Caco-2 (cell line): ENCODE results near the gene SESN2. TPM values are rescaled to one million over a fixed set of nuclear protein-coding genes. Genes with fewer than 3 reads are reported as not detected.

Experiments
- BruUV-seq: library from RNA; stranded (reverse); fragments of 400-500 nt; replicated peaks from 2 replicates; lab custom pipeline; 2021; lab: Mats Ljungman, UMichigan
- CTCF ChIA-PET: fragments of 300-600 bp; sonication (Branson Sonifier 250); formaldehyde crosslinking; loops from one replicate; lab custom pipeline; 2022; ENCODE audit warnings: antibody characterized with exemption; lab: Charles Lee
- POLR2A ChIA-PET: fragments of 300-600 bp; sonication (Branson Sonifier 250); formaldehyde crosslinking; loops from one replicate; lab custom pipeline; 2022; ENCODE audit warnings: antibody characterized with exemption; lab: Charles Lee
- DNase-seq, 2 experiments: peaks; one replicate each; pipeline versions ENCODE4 v3.0.0 to v3.0.0-alpha.2; 2020 to 2022
- H3K27me3 ChIP-seq: replicated peaks from 2 replicates; pipeline ENCODE4 v1.6.0; 2011; ENCODE audit warnings: low read length; ENCODE audit not compliant: control insufficient read depth, insufficient read depth
- H3K36me3 ChIP-seq: 2 replicates; pipeline ENCODE4 v1.5.1; 2011; ENCODE audit warnings: low read length; ENCODE audit not compliant: control insufficient read depth, insufficient read depth
- H3K4me1 ChIP-seq: fragments of 250-450 bp; sonication (Bioruptor Pico); 2 replicates; pipeline ENCODE4 v1.5.1; 2020; ENCODE audit warnings: mild to moderate bottlenecking
- H3K4me3 ChIP-seq: 2 replicates; pipeline ENCODE4 v1.5.1; 2011; ENCODE audit warnings: low read depth, mild to moderate bottlenecking, control low read depth, low read length
- H3K9me3 ChIP-seq: fragments of 250-450 bp; sonication (Bioruptor Pico); 2 replicates; pipeline ENCODE4 v1.5.1; 2020; ENCODE audit warnings: mild to moderate bottlenecking, moderate library complexity
- H3K27ac Mint-ChIP-seq: one replicate; pipeline ENCODE4 v1.8.0; 2022; ENCODE audit warnings: mixed read lengths; ENCODE audit not compliant: unreplicated experiment
- H3K27me3 Mint-ChIP-seq: one replicate; pipeline ENCODE4 v1.8.0; 2022; ENCODE audit warnings: mixed read lengths; ENCODE audit not compliant: insufficient read depth, unreplicated experiment
- H3K36me3 Mint-ChIP-seq: one replicate; pipeline ENCODE4 v1.8.0; 2022; ENCODE audit warnings: mild to moderate bottlenecking, mixed read lengths; ENCODE audit not compliant: insufficient read depth, unreplicated experiment
- H3K4me1 Mint-ChIP-seq: one replicate; pipeline ENCODE4 v1.8.0; 2022; ENCODE audit warnings: low read depth, mixed read lengths; ENCODE audit not compliant: unreplicated experiment
- H3K4me3 Mint-ChIP-seq: one replicate; pipeline ENCODE4 v1.8.0; 2022; ENCODE audit warnings: mild to moderate bottlenecking, moderate library complexity, mixed read lengths; ENCODE audit not compliant: unreplicated experiment
- H3K9me3 Mint-ChIP-seq: one replicate; pipeline ENCODE4 v1.8.0; 2022; ENCODE audit warnings: mixed read lengths; ENCODE audit not compliant: unreplicated experiment
- intact Hi-C: fragments of 100-400 bp; cut with micrococcal nuclease; formaldehyde crosslinking; loops from one replicate; pipeline ENCODE4 v1.10.0; 2022; ENCODE audit not compliant: unreplicated experiment
- total RNA-seq: library from RNA; stranded (reverse); gene quantifications from 2 replicates; pipeline ENCODE4 v1.2.3, GENCODE V29; 2022
- TF ChIP-seq, protein P1 (sequence below), 2 experiments: fragments of 200-600 bp in 1 of 2; IDR thresholded peaks; 1 replicate in 1 of 2; 2 replicates in 1 of 2; pipeline versions ENCODE4 v1.5.1 to v1.8.0; 2011 to 2022; ENCODE audit warnings: antibody characterized with exemption in 1 of 2, control low read depth in 1 of 2, inconsistent platforms in 1 of 2, low read depth in 1 of 2, low read length in 1 of 2, mild to moderate bottlenecking in 1 of 2, moderate library complexity in 1 of 2; ENCODE audit not compliant: insufficient read depth in 1 of 2, severe bottlenecking in 1 of 2, unreplicated experiment in 1 of 2

SESN2 gene
- total RNA-seq, 1 experiment from 2014 or later, result 34.5 TPM

DNA sequence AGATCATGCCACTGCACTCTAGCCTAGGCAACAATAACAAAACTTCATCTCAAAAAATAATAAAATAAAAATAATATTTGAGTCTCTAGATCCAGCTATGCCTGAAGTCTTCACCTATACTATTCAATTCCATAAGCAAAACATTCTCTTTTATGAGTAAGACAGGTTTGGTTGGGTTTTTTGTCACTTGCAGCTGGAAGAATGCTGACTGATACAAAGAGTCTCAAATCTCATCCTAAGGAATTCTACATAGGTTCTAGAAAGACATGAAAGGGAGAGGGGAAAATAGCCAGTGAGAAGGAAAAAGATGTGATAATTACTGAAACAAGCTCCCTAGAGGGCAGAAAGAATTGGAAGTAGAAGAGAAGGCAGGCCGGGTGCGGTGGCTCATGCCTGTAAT is 39.1 kb downstream of the SESN2 start:
- Histone ChIP-seq H3K9me3 (no peaks in the 10 kb centered on the region), H3K36me3 (no peaks in the 10 kb centered on the region), H3K4me1 (peaks cover 17% of the 10 kb centered on the region), H3K4me3 (no peak overlapping the region), H3K27me3 (no peaks in the 10 kb centered on the region)
- BruUV-seq, result no TSS peak
- no peaks in the 10 kb centered on the region for H3K27me3 Mint-ChIP-seq
- H3K9me3 Mint-ChIP-seq, result no peaks in the 10 kb centered on the region
- no peak for DNase-seq
- ChIA-PET CTCF (no interaction called here), POLR2A (no interaction called here)
- intact Hi-C loops, result no loop called here
- no peak overlapping the region for H3K27ac Mint-ChIP-seq
- H3K4me3 Mint-ChIP-seq, result no peak overlapping the region
- H3K36me3 Mint-ChIP-seq, result peaks cover 11% of the 10 kb centered on the region
- peaks cover 8% of the 10 kb centered on the region for H3K4me1 Mint-ChIP-seq
- TF ChIP-seq, protein P1, sequence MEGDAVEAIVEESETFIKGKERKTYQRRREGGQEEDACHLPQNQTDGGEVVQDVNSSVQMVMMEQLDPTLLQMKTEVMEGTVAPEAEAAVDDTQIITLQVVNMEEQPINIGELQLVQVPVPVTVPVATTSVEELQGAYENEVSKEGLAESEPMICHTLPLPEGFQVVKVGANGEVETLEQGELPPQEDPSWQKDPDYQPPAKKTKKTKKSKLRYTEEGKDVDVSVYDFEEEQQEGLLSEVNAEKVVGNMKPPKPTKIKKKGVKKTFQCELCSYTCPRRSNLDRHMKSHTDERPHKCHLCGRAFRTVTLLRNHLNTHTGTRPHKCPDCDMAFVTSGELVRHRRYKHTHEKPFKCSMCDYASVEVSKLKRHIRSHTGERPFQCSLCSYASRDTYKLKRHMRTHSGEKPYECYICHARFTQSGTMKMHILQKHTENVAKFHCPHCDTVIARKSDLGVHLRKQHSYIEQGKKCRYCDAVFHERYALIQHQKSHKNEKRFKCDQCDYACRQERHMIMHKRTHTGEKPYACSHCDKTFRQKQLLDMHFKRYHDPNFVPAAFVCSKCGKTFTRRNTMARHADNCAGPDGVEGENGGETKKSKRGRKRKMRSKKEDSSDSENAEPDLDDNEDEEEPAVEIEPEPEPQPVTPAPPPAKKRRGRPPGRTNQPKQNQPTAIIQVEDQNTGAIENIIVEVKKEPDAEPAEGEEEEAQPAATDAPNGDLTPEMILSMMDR (IDR thresholded peaks at IDR 0.05; ENCODE audit: insufficient read depth in 1 of 2, low read depth in 1 of 2, low read length in 1 of 2, severe bottlenecking in 1 of 2, unreplicated experiment in 1 of 2), result no peak

DNA sequence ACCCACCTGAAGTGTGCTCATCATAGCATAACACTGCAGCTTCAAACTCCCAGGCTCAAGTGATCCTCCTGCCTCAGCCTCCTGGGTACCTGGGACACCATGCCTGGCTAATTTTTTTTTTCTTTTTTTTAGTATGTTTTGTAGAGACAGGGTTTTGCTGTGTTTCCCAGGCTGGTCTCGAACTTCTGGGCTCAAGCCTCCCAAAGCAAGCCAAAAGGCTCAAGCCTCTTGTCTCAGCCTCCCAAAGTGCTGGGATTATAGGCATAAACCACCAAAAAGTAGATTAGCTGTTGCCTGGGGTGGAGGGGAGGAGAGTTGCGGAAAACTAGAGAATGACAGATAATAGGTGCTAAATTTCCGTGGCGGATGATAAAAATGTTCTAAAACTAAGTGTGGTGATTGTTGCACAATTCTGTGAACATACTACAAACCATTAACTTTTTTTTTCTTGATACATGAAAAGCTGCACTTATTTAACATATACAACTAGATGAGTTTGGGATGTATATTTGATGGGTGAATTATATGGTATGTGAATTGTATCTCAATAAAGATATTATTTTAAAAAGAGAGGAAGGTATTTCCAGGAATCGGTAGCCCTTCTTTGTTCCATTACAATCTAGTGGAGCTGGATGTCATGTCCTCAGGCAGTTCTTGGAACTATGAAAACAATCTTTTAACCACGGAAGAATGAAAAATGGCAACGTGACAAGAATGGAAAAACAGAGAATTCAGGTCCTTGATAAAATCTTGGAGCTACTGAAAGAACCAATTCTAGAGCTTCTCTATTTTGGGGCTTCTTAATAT is 42.3 kb downstream of the SESN2 start:
- no peak overlapping the region for H3K27ac Mint-ChIP-seq
- no peaks in the 10 kb centered on the region for H3K36me3 ChIP-seq
- CTCF ChIA-PET, result no interaction called here
- H3K9me3 Mint-ChIP-seq, result no peaks in the 10 kb centered on the region
- peaks cover 8% of the 10 kb centered on the region for H3K4me1 ChIP-seq
- BruUV-seq, result no TSS peak
- TF ChIP-seq, protein P1 (IDR thresholded peaks at IDR 0.05; ENCODE audit: insufficient read depth in 1 of 2, low read depth in 1 of 2, low read length in 1 of 2, severe bottlenecking in 1 of 2, unreplicated experiment in 1 of 2), result no peak
- POLR2A ChIA-PET, result interaction anchor here (0.5 kb wide), 1 partner anchor 40 kb away, joined by 5 read pairs; no protein-coding TSS in a partner anchor
- peaks cover 8% of the 10 kb centered on the region for H3K4me1 Mint-ChIP-seq
- no peaks in the 10 kb centered on the region for H3K27me3 ChIP-seq
- peaks cover 8% of the 10 kb centered on the region for H3K36me3 Mint-ChIP-seq
- no peak overlapping the region for H3K4me3 Mint-ChIP-seq
- intact Hi-C loops, result no loop called here
- DNase-seq, result no peak
- no peak overlapping the region for H3K4me3 ChIP-seq
- no peaks in the 10 kb centered on the region for H3K9me3 ChIP-seq
- H3K27me3 Mint-ChIP-seq, result no peaks in the 10 kb centered on the region

DNA sequence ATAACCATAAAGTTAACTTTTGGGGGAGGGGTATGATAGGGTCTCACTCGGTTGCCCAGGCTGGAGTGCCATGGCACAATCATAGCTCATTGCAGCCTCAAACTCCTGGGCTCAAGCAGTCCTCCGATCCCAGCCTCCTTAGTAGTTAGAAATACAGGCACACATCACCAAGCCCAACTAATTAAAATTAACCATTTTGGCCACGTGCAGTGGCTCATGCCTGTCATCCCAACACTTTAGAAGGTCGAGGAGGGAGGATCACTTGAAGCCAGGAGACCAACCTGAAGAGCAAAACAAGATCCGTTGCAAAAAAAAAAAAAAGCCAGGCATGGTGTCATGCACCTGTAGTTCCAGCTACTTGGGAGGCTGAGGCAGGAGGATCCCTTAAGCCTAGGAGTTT is 42.9 kb downstream of the SESN2 start:
- DNase-seq, result no peak
- H3K4me3 Mint-ChIP-seq, result no peak overlapping the region
- TF ChIP-seq, protein P1 (IDR thresholded peaks at IDR 0.05; ENCODE audit: insufficient read depth in 1 of 2, low read depth in 1 of 2, low read length in 1 of 2, severe bottlenecking in 1 of 2, unreplicated experiment in 1 of 2), result no peak
- H3K9me3 Mint-ChIP-seq, result no peaks in the 10 kb centered on the region
- Histone ChIP-seq H3K4me1 (peaks cover 9% of the 10 kb centered on the region), H3K4me3 (no peak overlapping the region), H3K27me3 (no peaks in the 10 kb centered on the region), H3K36me3 (no peaks in the 10 kb centered on the region), H3K9me3 (no peaks in the 10 kb centered on the region)
- peaks cover 2% of the 10 kb centered on the region for H3K4me1 Mint-ChIP-seq
- intact Hi-C loops, result no loop called here
- ChIA-PET CTCF (no interaction called here), POLR2A (no interaction called here)
- H3K27ac Mint-ChIP-seq, result no peak overlapping the region
- BruUV-seq, result no TSS peak
- peaks cover 1% of the 10 kb centered on the region for H3K36me3 Mint-ChIP-seq
- H3K27me3 Mint-ChIP-seq, result no peaks in the 10 kb centered on the region
